T-cell (primary cell): ENCODE measurements around the gene AEBP1. TPM values are rescaled to one million over a fixed set of nuclear protein-coding genes. Genes with fewer than 3 reads are reported as not detected.

Source experiments
- ATAC-seq, 4 experiments: fragments of 200-7000 bp in 3 of 4; fragments of 150-1000 bp in 1 of 4; cut with Tn5 transposase; replicated peaks in 1 of 4; 1 replicate in 3 of 4; 2 replicates in 1 of 4; pipeline ENCODE4 v1.10.0; 2021; ENCODE audit warnings: moderate library complexity in 3 of 4, mild to moderate bottlenecking in 2 of 4, moderate number of reproducible peaks in 1 of 4
- CTCF ChIA-PET, 2 donors: fragments of 300-600 bp; sonication (Branson Sonifier 250); formaldehyde crosslinking; loops; one replicate each; lab custom pipeline; 2022; ENCODE audit warnings: antibody characterized with exemption in 2 of 2; lab: Charles Lee
- POLR2A ChIA-PET, 2 donors: fragments of 300-600 bp; sonication (Branson Sonifier 250); formaldehyde crosslinking; loops; one replicate each; lab custom pipeline; 2022; ENCODE audit warnings: antibody characterized with exemption in 2 of 2; lab: Charles Lee
- DNase-seq, 35 experiments: peaks; one replicate each; pipeline versions ENCODE4 v3.0.0 to v3.0.0-alpha.2; 2013 to 2023
- H3K27ac ChIP-seq: one replicate; pipeline ENCODE4 v1.5.1; 2013; ENCODE audit warnings: low read length
- H3K27me3 ChIP-seq, 2 experiments: replicated peaks in 1 of 2; 1 replicate in 1 of 2; 2 replicates in 1 of 2; pipeline versions ENCODE4 v1.6.1 to v1.7.0; 2013; ENCODE audit warnings: low read length in 1 of 2, mixed read lengths in 1 of 2; ENCODE audit not compliant: control insufficient read depth in 2 of 2, insufficient read depth in 2 of 2; ENCODE audit errors: extremely low read depth in 1 of 2
- H3K36me3 ChIP-seq, 2 donors: 1 replicate in 1 of 2; 2 replicates in 1 of 2; pipeline versions ENCODE4 v1.6.1 to v1.7.0; 2013; ENCODE audit warnings: low read length in 1 of 2; ENCODE audit not compliant: control insufficient read depth in 2 of 2, insufficient read depth in 1 of 2; ENCODE audit errors: extremely low read depth in 1 of 2
- H3K4me1 ChIP-seq, 2 experiments: 1 replicate in 1 of 2; 2 replicates in 1 of 2; pipeline versions ENCODE4 v1.6.1 to v1.7.0; 2013; ENCODE audit warnings: low read length in 2 of 2, mixed read lengths in 1 of 2; ENCODE audit not compliant: insufficient read depth in 2 of 2, control insufficient read depth in 1 of 2; ENCODE audit errors: extremely low read depth in 1 of 2
- H3K4me3 ChIP-seq, 2 donors: 1 replicate in 1 of 2; 2 replicates in 1 of 2; pipeline versions ENCODE4 v1.5.1 to v1.7.0; 2013; ENCODE audit warnings: mild to moderate bottlenecking in 2 of 2, low read length in 1 of 2, moderate library complexity in 1 of 2; ENCODE audit not compliant: control insufficient read depth in 1 of 2; ENCODE audit errors: extremely low read depth in 1 of 2
- H3K9me3 ChIP-seq: 2 replicates; pipeline ENCODE4 v1.7.0; 2013
- H3K27ac Mint-ChIP-seq, 2 donors: one replicate each; pipeline ENCODE4 v1.8.0; 2020 to 2021; ENCODE audit warnings: mild to moderate bottlenecking in 2 of 2, mixed read lengths in 2 of 2
- H3K27me3 Mint-ChIP-seq, 2 donors: one replicate each; pipeline ENCODE4 v1.8.0; 2021 to 2022; ENCODE audit warnings: mixed read lengths in 2 of 2
- H3K36me3 Mint-ChIP-seq: one replicate; pipeline ENCODE4 v1.8.0; 2021; ENCODE audit warnings: mixed read lengths
- H3K4me1 Mint-ChIP-seq, 3 donors: one replicate each; pipeline ENCODE4 v1.8.0; 2020 to 2022; ENCODE audit warnings: mixed read lengths in 3 of 3, mild to moderate bottlenecking in 1 of 3
- H3K4me3 Mint-ChIP-seq, 3 donors: one replicate each; pipeline ENCODE4 v1.8.0; 2020 to 2022; ENCODE audit warnings: mild to moderate bottlenecking in 3 of 3, mixed read lengths in 3 of 3, moderate library complexity in 3 of 3
- H3K9me3 Mint-ChIP-seq, 3 donors: one replicate each; pipeline ENCODE4 v1.8.0; 2020 to 2022; ENCODE audit warnings: mixed read lengths in 3 of 3
- WGBS: methylation state at CpG from one replicate; pipeline ENCODE4 v1.1.5; 2013; ENCODE audit warnings: missing lambda C conversion rate; ENCODE audit not compliant: insufficient coverage; 5-methylcytosine and 5-hydroxymethylcytosine counted together
- total RNA-seq, 35 experiments: library from RNA in 6 of 35; stranded (reverse) in 6 of 35; fragments of 120-200 nt in 1 of 35; gene quantifications; one replicate each; pipeline versions ENCODE4 v1.2.1 to v1.2.4 and lab custom pipeline; 2013 to 2026

The AEBP1 gene
- total RNA-seq, 5 donors from 2014 or later (not counting 1 experiment from before 2014, with no cell fraction given): 18.1 to 28.4 (median 23.1) TPM

DNA sequence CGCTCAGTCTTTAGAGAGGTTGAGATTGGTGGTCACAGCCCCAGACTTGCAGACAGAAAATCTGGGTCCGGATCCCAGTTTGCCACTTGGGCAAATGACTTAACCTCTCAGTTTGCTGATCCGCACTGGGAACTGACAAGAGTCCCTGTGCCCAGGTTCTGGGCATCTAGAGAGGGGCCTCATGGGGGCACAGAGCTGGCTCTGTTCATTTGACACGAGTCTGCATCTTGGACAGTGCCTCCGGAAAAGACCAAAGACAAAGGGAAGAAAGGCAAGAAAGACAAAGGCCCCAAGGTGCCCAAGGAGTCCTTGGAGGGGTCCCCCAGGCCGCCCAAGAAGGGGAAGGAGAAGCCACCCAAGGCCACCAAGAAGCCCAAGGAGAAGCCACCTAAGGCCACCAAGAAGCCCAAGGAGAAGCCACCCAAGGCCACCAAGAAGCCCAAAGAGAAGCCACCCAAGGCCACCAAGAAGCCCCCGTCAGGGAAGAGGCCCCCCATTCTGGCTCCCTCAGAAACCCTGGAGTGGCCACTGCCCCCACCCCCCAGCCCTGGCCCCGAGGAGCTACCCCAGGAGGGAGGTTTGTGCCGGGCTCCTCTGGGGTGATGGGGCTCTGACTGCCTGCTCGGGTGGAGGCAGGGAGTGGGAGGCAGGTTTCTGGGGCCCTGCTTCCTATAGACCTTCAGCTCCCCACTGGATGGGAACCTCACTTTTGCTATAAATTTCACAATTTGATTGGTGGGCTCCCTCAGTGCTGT, 2.3 kb downstream of the AEBP1 start:
- H3K9me3 Mint-ChIP-seq: no peaks in the 10 kb centered on the region
- ChIA-PET POLR2A (interaction anchor here in 1 of 2 donors (0.6 kb wide), 1 partner anchor 31 kb away, joined by 4 read pairs; no protein-coding TSS in a partner anchor), CTCF (interaction anchor here in 1 of 2 donors (0.6 kb wide), 1 partner anchor 16 kb away, joined by 3 read pairs; no protein-coding TSS in a partner anchor)
- peak overlapping the region; percentile 74 to 84 for H3K27ac Mint-ChIP-seq
- WGBS: 64% methylated on average over 5 of the region's 10 CpGs
- H3K27me3 Mint-ChIP-seq: peaks cover 0 to 30% of the 10 kb centered on the region in 2 donors
- Histone ChIP-seq H3K9me3 (no peaks in the 10 kb centered on the region), H3K4me3 (no peak overlapping the region), H3K27ac (no peak overlapping the region), H3K4me1 (peaks cover 5 to 22% of the 10 kb centered on the region in 2 experiments), H3K36me3 (peaks cover 2 to 13% of the 10 kb centered on the region in 2 donors), H3K27me3 (peaks cover 0 to 54% of the 10 kb centered on the region in 2 experiments)
- peaks cover 14 to 22% (median 18%) of the 10 kb centered on the region in 3 donors for H3K4me1 Mint-ChIP-seq
- H3K36me3 Mint-ChIP-seq: no peaks in the 10 kb centered on the region
- ATAC-seq: no peak
- no peak for DNase-seq
- H3K4me3 Mint-ChIP-seq: peak overlapping the region in 1 of 3 donors; percentile 79

- H3K36me3 Mint-ChIP-seq: no peaks in the 10 kb centered on the region
- H3K9me3 ChIP-seq: no peaks in the 10 kb centered on the region
- H3K4me3 ChIP-seq: no peak overlapping the region
- ChIA-PET POLR2A (interaction anchor here in 1 of 2 donors (0.6 kb wide), 1 partner anchor 32 kb away, joined by 4 read pairs; no protein-coding TSS in a partner anchor), CTCF (no interaction called here)
- H3K4me1 ChIP-seq: peaks cover 5 to 22% of the 10 kb centered on the region in 2 experiments
- H3K4me1 Mint-ChIP-seq: peaks cover 14 to 22% (median 18%) of the 10 kb centered on the region in 3 donors
- no peak overlapping the region for H3K27ac Mint-ChIP-seq
- H3K27me3 ChIP-seq: peaks cover 0 to 52% of the 10 kb centered on the region in 2 experiments
- H3K27ac ChIP-seq: no peak overlapping the region
- H3K9me3 Mint-ChIP-seq: no peaks in the 10 kb centered on the region
- DNase-seq: no peak
- no peak overlapping the region for H3K4me3 Mint-ChIP-seq
- no peak for ATAC-seq
- H3K27me3 Mint-ChIP-seq: peaks cover 0 to 27% of the 10 kb centered on the region in 2 donors
- WGBS: 75% methylated on average over 6 of the region's 18 CpGs
- H3K36me3 ChIP-seq: peaks cover 2 to 17% of the 10 kb centered on the region in 2 donors
Measured at GRCh38 chr7:44107116-44107960, 3.2 kb downstream of the AEBP1 start.

DNA sequence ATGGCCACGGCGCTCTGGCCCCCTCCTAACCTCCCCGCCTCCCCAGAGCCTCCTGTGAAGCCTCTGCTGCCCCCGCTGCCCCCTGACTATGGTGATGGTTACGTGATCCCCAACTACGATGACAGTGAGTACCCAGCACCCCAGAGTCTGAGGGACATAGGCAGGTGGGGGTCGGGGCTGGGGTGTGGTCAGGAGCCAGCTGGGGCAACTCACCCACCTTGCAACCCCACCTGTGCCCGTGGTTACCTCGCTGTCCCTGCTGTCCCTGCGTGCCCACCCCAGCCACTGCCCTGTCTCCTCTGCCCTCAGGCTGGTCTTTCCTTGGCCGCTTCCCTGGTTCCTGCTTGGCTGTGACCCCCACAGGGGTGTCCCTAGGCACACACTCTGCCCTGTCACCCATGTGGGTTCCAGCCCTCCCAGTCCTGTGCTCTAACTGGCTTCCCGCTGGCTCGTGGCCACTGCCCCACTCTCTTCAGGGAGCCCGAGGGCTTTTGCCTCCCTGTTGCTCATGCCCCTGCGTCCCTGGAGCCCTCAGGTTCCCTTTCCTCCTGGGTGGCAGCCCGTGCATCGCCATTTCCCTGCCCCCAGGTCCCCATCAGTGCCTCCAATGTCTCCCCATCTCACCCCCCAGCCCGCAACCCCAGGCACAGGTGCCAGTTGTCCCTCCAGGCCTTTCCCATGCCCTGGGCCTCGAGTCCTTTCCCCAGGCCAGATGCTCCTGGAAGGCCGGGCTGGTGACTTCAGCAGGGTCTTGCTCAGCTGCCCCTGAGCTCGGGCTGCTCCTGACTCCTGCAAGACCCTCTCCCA, 4.0 kb downstream of the AEBP1 start:
- H3K27ac Mint-ChIP-seq: no peak overlapping the region
- H3K9me3 ChIP-seq: no peaks in the 10 kb centered on the region
- peaks cover 14 to 20% (median 15%) of the 10 kb centered on the region in 3 donors for H3K4me1 Mint-ChIP-seq
- no peak overlapping the region for H3K27ac ChIP-seq
- peaks cover 2 to 17% of the 10 kb centered on the region in 2 donors for H3K36me3 ChIP-seq
- H3K4me3 ChIP-seq: no peak overlapping the region
- no peak overlapping the region for H3K4me3 Mint-ChIP-seq
- WGBS: 84% methylated on average over 14 of the region's 21 CpGs
- peaks cover 0 to 23% of the 10 kb centered on the region in 2 donors for H3K27me3 Mint-ChIP-seq
- DNase-seq (no peak), ATAC-seq (no peak)
- H3K4me1 ChIP-seq: peaks cover 5 to 22% of the 10 kb centered on the region in 2 experiments
- peaks cover 3% of the 10 kb centered on the region for H3K36me3 Mint-ChIP-seq
- CTCF ChIA-PET: no interaction called here
- H3K9me3 Mint-ChIP-seq: no peaks in the 10 kb centered on the region
- POLR2A ChIA-PET: no interaction called here
- H3K27me3 ChIP-seq: peaks cover 0 to 47% of the 10 kb centered on the region in 2 experiments

- POLR2A ChIA-PET: no interaction called here
- CTCF ChIA-PET: no interaction called here
- ATAC-seq (no peak), DNase-seq (no peak)
- Mint-ChIP-seq H3K9me3 (no peaks in the 10 kb centered on the region), H3K4me3 (no peak overlapping the region), H3K36me3 (peaks cover 7% of the 10 kb centered on the region), H3K4me1 (peaks cover 11 to 17% (median 14%) of the 10 kb centered on the region in 3 donors), H3K27ac (no peak overlapping the region), H3K27me3 (peaks cover 0 to 18% of the 10 kb centered on the region in 2 donors)
- no peak overlapping the region for H3K4me3 ChIP-seq
- peaks cover 0 to 39% of the 10 kb centered on the region in 2 experiments for H3K27me3 ChIP-seq
- H3K27ac ChIP-seq: no peak overlapping the region
- peaks cover 2 to 17% of the 10 kb centered on the region in 2 donors for H3K36me3 ChIP-seq
- 64% methylated on average over 6 of the region's 21 CpGs for WGBS
- H3K9me3 ChIP-seq: no peaks in the 10 kb centered on the region
- peaks cover 3 to 14% of the 10 kb centered on the region in 2 experiments for H3K4me1 ChIP-seq
Measured at GRCh38 chr7:44108768-44109750, 4.9 kb downstream of the AEBP1 start.

- peaks cover 0 to 15% of the 10 kb centered on the region in 2 donors for H3K27me3 Mint-ChIP-seq
- no peak overlapping the region for H3K27ac Mint-ChIP-seq
- ChIA-PET POLR2A (no interaction called here), CTCF (no interaction called here)
- H3K4me1 Mint-ChIP-seq: peaks cover 11 to 15% (median 12%) of the 10 kb centered on the region in 3 donors
- peaks cover 0 to 31% of the 10 kb centered on the region in 2 experiments for H3K27me3 ChIP-seq
- DNase-seq (no peak), ATAC-seq (no peak)
- no peaks in the 10 kb centered on the region for H3K9me3 ChIP-seq
- H3K4me1 ChIP-seq: peaks cover 3 to 7% of the 10 kb centered on the region in 2 experiments
- H3K27ac ChIP-seq: no peak overlapping the region
- WGBS: 90% methylated on average over 18 of the region's 18 CpGs
- H3K36me3 ChIP-seq: peaks cover 9 to 17% of the 10 kb centered on the region in 2 donors
- H3K36me3 Mint-ChIP-seq: peaks cover 13% of the 10 kb centered on the region
- H3K4me3 ChIP-seq: no peak overlapping the region
- H3K4me3 Mint-ChIP-seq: no peak overlapping the region
- no peaks in the 10 kb centered on the region for H3K9me3 Mint-ChIP-seq
Measured at GRCh38 chr7:44109991-44110390, 5.8 kb downstream of the AEBP1 start.
